K562 (cell line): ENCODE results near the gene ZNF513. TPM values are rescaled to one million over a fixed set of nuclear protein-coding genes. Genes with fewer than 3 reads are reported as not detected.

Source experiments
- GABPB1 ChIP-seq: sonication (generic); formaldehyde crosslinking; IDR thresholded peaks from 2 replicates; pipeline ENCODE4 v1.8.0; 2022; ENCODE audit warnings: mild to moderate bottlenecking, missing genetic modification reagents
- KLF16 ChIP-seq: IDR thresholded peaks from 2 replicates; pipeline ENCODE4 v1.6.1; 2016; ENCODE audit warnings: antibody characterized with exemption
- MAFF ChIP-seq: IDR thresholded peaks from 2 replicates; pipeline ENCODE4 v1.6.1; 2012; ENCODE audit warnings: low read length, improper control_type of control experiment
- NR2C2 ChIP-seq, 2 experiments: fragments of 200-800 bp in 1 of 2; sonication (Bioruptor generic) in 1 of 2; sonication (generic) in 1 of 2; formaldehyde crosslinking in 1 of 2; IDR thresholded peaks; 2 replicates each; pipeline versions ENCODE4 v1.6.1 to v1.8.0; 2016 to 2022; ENCODE audit warnings: mild to moderate bottlenecking in 1 of 2, missing compliant biosample characterization in 1 of 2, missing genetic modification characterization in 1 of 2, missing genetic modification reagents in 1 of 2
- SP2 ChIP-seq: IDR thresholded peaks from 2 replicates; pipeline ENCODE4 v1.6.1; 2011; ENCODE audit warnings: mild to moderate bottlenecking, low read depth, low read length, moderate library complexity; ENCODE audit not compliant: poor library complexity, severe bottlenecking; ENCODE audit errors: extremely low read depth
- SRSF9 ChIP-seq: fragments of 200-400 bp; formaldehyde crosslinking; IDR thresholded peaks from 2 replicates; pipeline ENCODE4 v1.6.1; 2017; ENCODE audit warnings: low read depth, low read length, borderline replicate concordance
- TAL1 ChIP-seq: fragments of 450-650 bp; IDR thresholded peaks from 2 replicates; pipeline ENCODE4 v1.6.1; 2016; ENCODE audit warnings: mild to moderate bottlenecking
- TOE1 ChIP-seq, 2 experiments: fragments of 450-650 bp in 1 of 2; sonication (generic) in 1 of 2; formaldehyde crosslinking in 1 of 2; IDR thresholded peaks; 2 replicates each; pipeline versions ENCODE4 v1.7.1 to v1.8.0; 2016 to 2022; ENCODE audit warnings: borderline replicate concordance in 2 of 2, mild to moderate bottlenecking in 2 of 2, antibody characterized with exemption in 1 of 2, inconsistent platforms in 1 of 2, low read depth in 1 of 2, missing genetic modification reagents in 1 of 2, moderate library complexity in 1 of 2
- ZNF134 ChIP-seq: fragments of 250-450 bp; sonication (Bioruptor Pico); conservative IDR thresholded peaks from 2 replicates; pipeline ENCODE4 v1.4.0; 2020
- ZNF143 ChIP-seq: sonication (generic); formaldehyde crosslinking; IDR thresholded peaks from 2 replicates; pipeline ENCODE4 v1.9.0; 2022; ENCODE audit warnings: mild to moderate bottlenecking, missing genetic modification reagents
- ZNF318 ChIP-seq, 2 experiments: fragments of 450-650 bp; IDR thresholded peaks; 2 replicates each; pipeline ENCODE4 v1.6.1; 2016; ENCODE audit warnings: mild to moderate bottlenecking in 2 of 2, borderline replicate concordance in 1 of 2, low read depth in 1 of 2, moderate library complexity in 1 of 2
- ZZZ3 ChIP-seq: fragments of 450-650 bp; IDR thresholded peaks from 2 replicates; pipeline ENCODE4 v1.6.1; 2016; ENCODE audit warnings: antibody characterized with exemption, mild to moderate bottlenecking, moderate library complexity
- polyA plus RNA-seq, 8 experiments: library from polyadenylated mRNA; depleted of rRNA in 4 of 8; stranded (reverse) in 5 of 8; unstranded in 3 of 8; fragments of >200 nt; fragmentation: Nextera tagmentation in 2 of 8; fragmentation: Illumina TruSeq in 1 of 8; extraction: Ambion mirVana in 2 of 8; extraction: Trizol in 1 of 8; gene quantifications; 2 replicates each; pipeline versions ENCODE4 v1.2.1 to v1.2.3, GENCODE V29; 2011 to 2014; ENCODE audit warnings: inconsistent platforms in 1 of 8, missing spikeins in 1 of 8
- total RNA-seq, 7 experiments: library from RNA; depleted of rRNA in 6 of 7; stranded (reverse); fragments of >200 nt in 6 of 7; fragmentation: Illumina TruSeq in 2 of 7; extraction: Trizol in 2 of 7; gene quantifications; 2 replicates each; pipeline versions ENCODE4 v1.2.1 to v1.2.3, GENCODE V29; 2011 to 2021; ENCODE audit warnings: low replicate concordance in 1 of 7
- TF ChIP-seq, protein P1 (sequence below), 2 experiments: IDR thresholded peaks in 1 of 2; conservative IDR thresholded peaks in 1 of 2; 2 replicates each; pipeline ENCODE4 v1.6.1; 2016; ENCODE audit warnings: low read depth in 2 of 2, mild to moderate bottlenecking in 1 of 2, missing compliant biosample characterization in 1 of 2, missing genetic modification characterization in 1 of 2, moderate library complexity in 1 of 2
- TF ChIP-seq, protein P2 (sequence below): fragments of 250-450 bp; sonication (Bioruptor Pico); IDR thresholded peaks from 2 replicates; pipeline ENCODE4 v1.5.0; 2021

Gene ZNF513
- total and polyA plus RNA-seq, 9 of the 15 experiments (the other 6 are each of a cell fraction or from before 2014, with no cell fraction given) = 0.04 to 13.6 (median 4.4) TPM

GRCh38 chr2:27335311-27335710 lies 45.2 kb downstream of the ZNF513 start (continued):
- no peak for TF ChIP-seq TOE1 (IDR thresholded peaks at IDR 0.05; ENCODE audit: borderline replicate concordance)
- TF ChIP-seq TOE1 (CRISPR knock-in tag; IDR thresholded peaks at IDR 0.05; ENCODE audit: borderline replicate concordance, low read depth) = no peak
- TF ChIP-seq NR2C2 (CRISPR knock-in tag; IDR thresholded peaks at IDR 0.05) = no peak
- no peak for TF ChIP-seq NR2C2 (tag; IDR thresholded peaks at IDR 0.05)
- TF ChIP-seq SP2 = no peak
- no peak for TF ChIP-seq ZZZ3
- TF ChIP-seq MAFF = no peak
- TF ChIP-seq ZNF318 (IDR thresholded peaks at IDR 0.05; ENCODE audit: borderline replicate concordance in 1 of 2, low read depth in 1 of 2) = no peak
- no peak for TF ChIP-seq ZNF134 (CRISPR knock-in tag)
- no peak for TF ChIP-seq GABPB1 (CRISPR knock-in tag)
- TF ChIP-seq, protein P1, sequence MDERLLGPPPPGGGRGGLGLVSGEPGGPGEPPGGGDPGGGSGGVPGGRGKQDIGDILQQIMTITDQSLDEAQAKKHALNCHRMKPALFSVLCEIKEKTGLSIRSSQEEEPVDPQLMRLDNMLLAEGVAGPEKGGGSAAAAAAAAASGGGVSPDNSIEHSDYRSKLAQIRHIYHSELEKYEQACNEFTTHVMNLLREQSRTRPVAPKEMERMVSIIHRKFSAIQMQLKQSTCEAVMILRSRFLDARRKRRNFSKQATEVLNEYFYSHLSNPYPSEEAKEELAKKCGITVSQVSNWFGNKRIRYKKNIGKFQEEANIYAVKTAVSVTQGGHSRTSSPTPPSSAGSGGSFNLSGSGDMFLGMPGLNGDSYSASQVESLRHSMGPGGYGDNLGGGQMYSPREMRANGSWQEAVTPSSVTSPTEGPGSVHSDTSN (CRISPR knock-in tag; IDR thresholded peaks at IDR 0.05; ENCODE audit: low read depth) = no peak
- TF ChIP-seq, protein P1 (tag; conservative IDR thresholded peaks at IDR 0.05; ENCODE audit: low read depth) = no peak
- TF ChIP-seq ZNF143 (CRISPR knock-in tag) = no peak
- TF ChIP-seq KLF16 = no peak
- TF ChIP-seq SRSF9 = no peak
- TF ChIP-seq, protein P2, sequence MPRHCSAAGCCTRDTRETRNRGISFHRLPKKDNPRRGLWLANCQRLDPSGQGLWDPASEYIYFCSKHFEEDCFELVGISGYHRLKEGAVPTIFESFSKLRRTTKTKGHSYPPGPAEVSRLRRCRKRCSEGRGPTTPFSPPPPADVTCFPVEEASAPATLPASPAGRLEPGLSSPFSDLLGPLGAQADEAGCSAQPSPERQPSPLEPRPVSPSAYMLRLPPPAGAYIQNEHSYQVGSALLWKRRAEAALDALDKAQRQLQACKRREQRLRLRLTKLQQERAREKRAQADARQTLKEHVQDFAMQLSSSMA (CRISPR knock-in tag) = no peak
- TF ChIP-seq TAL1 = no peak
- TF ChIP-seq, all 486 proteins: peak for 0
